ENCODE data around the gene KRTAP4-7.
"Not testable (repeated sequence)": the region's sequence is repeated elsewhere in the genome, so short reads cannot be mapped to it uniquely, and the experiment has no call there.

- TF ChIP-seq, protein P1, sequence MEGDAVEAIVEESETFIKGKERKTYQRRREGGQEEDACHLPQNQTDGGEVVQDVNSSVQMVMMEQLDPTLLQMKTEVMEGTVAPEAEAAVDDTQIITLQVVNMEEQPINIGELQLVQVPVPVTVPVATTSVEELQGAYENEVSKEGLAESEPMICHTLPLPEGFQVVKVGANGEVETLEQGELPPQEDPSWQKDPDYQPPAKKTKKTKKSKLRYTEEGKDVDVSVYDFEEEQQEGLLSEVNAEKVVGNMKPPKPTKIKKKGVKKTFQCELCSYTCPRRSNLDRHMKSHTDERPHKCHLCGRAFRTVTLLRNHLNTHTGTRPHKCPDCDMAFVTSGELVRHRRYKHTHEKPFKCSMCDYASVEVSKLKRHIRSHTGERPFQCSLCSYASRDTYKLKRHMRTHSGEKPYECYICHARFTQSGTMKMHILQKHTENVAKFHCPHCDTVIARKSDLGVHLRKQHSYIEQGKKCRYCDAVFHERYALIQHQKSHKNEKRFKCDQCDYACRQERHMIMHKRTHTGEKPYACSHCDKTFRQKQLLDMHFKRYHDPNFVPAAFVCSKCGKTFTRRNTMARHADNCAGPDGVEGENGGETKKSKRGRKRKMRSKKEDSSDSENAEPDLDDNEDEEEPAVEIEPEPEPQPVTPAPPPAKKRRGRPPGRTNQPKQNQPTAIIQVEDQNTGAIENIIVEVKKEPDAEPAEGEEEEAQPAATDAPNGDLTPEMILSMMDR (conservative IDR thresholded peaks at IDR 0.05; ENCODE audit: low read depth in 2 of 2), result not testable (repeated sequence)
- TF ChIP-seq, protein P2, sequence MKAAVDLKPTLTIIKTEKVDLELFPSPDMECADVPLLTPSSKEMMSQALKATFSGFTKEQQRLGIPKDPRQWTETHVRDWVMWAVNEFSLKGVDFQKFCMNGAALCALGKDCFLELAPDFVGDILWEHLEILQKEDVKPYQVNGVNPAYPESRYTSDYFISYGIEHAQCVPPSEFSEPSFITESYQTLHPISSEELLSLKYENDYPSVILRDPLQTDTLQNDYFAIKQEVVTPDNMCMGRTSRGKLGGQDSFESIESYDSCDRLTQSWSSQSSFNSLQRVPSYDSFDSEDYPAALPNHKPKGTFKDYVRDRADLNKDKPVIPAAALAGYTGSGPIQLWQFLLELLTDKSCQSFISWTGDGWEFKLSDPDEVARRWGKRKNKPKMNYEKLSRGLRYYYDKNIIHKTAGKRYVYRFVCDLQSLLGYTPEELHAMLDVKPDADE (IDR thresholded peaks at IDR 0.05), result not testable (repeated sequence)
- TF ChIP-seq, protein P3, sequence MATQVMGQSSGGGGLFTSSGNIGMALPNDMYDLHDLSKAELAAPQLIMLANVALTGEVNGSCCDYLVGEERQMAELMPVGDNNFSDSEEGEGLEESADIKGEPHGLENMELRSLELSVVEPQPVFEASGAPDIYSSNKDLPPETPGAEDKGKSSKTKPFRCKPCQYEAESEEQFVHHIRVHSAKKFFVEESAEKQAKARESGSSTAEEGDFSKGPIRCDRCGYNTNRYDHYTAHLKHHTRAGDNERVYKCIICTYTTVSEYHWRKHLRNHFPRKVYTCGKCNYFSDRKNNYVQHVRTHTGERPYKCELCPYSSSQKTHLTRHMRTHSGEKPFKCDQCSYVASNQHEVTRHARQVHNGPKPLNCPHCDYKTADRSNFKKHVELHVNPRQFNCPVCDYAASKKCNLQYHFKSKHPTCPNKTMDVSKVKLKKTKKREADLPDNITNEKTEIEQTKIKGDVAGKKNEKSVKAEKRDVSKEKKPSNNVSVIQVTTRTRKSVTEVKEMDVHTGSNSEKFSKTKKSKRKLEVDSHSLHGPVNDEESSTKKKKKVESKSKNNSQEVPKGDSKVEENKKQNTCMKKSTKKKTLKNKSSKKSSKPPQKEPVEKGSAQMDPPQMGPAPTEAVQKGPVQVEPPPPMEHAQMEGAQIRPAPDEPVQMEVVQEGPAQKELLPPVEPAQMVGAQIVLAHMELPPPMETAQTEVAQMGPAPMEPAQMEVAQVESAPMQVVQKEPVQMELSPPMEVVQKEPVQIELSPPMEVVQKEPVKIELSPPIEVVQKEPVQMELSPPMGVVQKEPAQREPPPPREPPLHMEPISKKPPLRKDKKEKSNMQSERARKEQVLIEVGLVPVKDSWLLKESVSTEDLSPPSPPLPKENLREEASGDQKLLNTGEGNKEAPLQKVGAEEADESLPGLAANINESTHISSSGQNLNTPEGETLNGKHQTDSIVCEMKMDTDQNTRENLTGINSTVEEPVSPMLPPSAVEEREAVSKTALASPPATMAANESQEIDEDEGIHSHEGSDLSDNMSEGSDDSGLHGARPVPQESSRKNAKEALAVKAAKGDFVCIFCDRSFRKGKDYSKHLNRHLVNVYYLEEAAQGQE (IDR thresholded peaks at IDR 0.05; ENCODE audit: unreplicated experiment), result not testable (repeated sequence)
- TF ChIP-seq JUNB (IDR thresholded peaks at IDR 0.05; ENCODE audit: unreplicated experiment); POLR2AphosphoS5 (IDR thresholded peaks at IDR 0.05; ENCODE audit: low read depth); EZH2 (IDR thresholded peaks at IDR 0.05; ENCODE audit: low read depth, unreplicated experiment); STAT1 (IDR thresholded peaks at IDR 0.05; ENCODE audit: unreplicated experiment); CREB1 (CRISPR knock-in tag; IDR thresholded peaks at IDR 0.05; ENCODE audit: low read depth); EZH2phosphoT487 (IDR thresholded peaks at IDR 0.05; ENCODE audit: unreplicated experiment); ZNF331 (CRISPR knock-in tag; IDR thresholded peaks at IDR 0.05; ENCODE audit: low read depth): not testable (repeated sequence)
Observed at GRCh38 chr17:41034346-41034935, 49.5 kb upstream of the KRTAP4-7 start, which contains the start of gene KRTAP1-3.

Data from GM23338 (cell line).